Measurements from ENCODE around the gene HID1. TPM values are rescaled to one million over a fixed set of nuclear protein-coding genes. Genes with fewer than 3 reads are reported as not detected.
"Not testable (repeated sequence)": the region's sequence is repeated elsewhere in the genome, so short reads cannot be mapped to it uniquely, and the experiment has no call there.

The HID1 gene
- polyA plus RNA-seq, 1 donor from 2014 or later = 26.6 TPM

- Histone ChIP-seq H3K9ac (ENCODE audit: low read length) (no peak overlapping the region), H3K27ac (ENCODE audit: low read length) (no peak overlapping the region), H3K9me2 (ENCODE audit: insufficient read depth, low read length) (no peaks in the 10 kb centered on the region), H3K79me2 (replicated peaks; ENCODE audit: insufficient read depth, low read length) (no peaks in the 10 kb centered on the region), H2AFZ (ENCODE audit: low read depth, low read length) (no peak overlapping the region), H3K36me3 (ENCODE audit: insufficient read depth, low read length) (no peaks in the 10 kb centered on the region), H3K27me3 (ENCODE audit: insufficient read depth, low read depth, low read length) (no peaks in the 10 kb centered on the region), H3F3A (ENCODE audit: insufficient read depth, low read length, poor library complexity, severe bottlenecking) (no peaks in the 10 kb centered on the region), H3K4me2 (ENCODE audit: low read length) (no peak overlapping the region), H4K20me1 (ENCODE audit: insufficient read depth) (no peaks in the 10 kb centered on the region), H3K4me3 (ENCODE audit: low read length) (no peak overlapping the region), H3K9me3 (ENCODE audit: low read length) (no peaks in the 10 kb centered on the region)
- TF ChIP-seq TAF1 (IDR thresholded peaks at IDR 0.05; ENCODE audit: low read depth) = no peak
- no peak for TF ChIP-seq POLR2AphosphoS5 (IDR thresholded peaks at IDR 0.05)
- no peak for TF ChIP-seq SMC3 (conservative IDR thresholded peaks at IDR 0.05; ENCODE audit: poor library complexity)
- TF ChIP-seq CTCF (IDR thresholded peaks at IDR 0.05; ENCODE audit: poor library complexity, severe bottlenecking) = no peak
- TF ChIP-seq EZH2 (IDR thresholded peaks at IDR 0.05; ENCODE audit: borderline replicate concordance, insufficient read depth, low read length, poor library complexity, severe bottlenecking) = no peak
- no peak for TF ChIP-seq REST (IDR thresholded peaks at IDR 0.05; ENCODE audit: borderline replicate concordance)
- TF ChIP-seq EP300 (conservative IDR thresholded peaks at IDR 0.05; ENCODE audit: poor library complexity, severe bottlenecking) = no peak
- TF ChIP-seq MXI1 (conservative IDR thresholded peaks at IDR 0.05; ENCODE audit: poor library complexity, severe bottlenecking) = no peak
- TF ChIP-seq RAD21 (conservative IDR thresholded peaks at IDR 0.05) = no peak
Measured at GRCh38 chr17:75008373-75008772, 35.8 kb upstream of the HID1 start.

GRCh38 chr17:75006653-75007052, 34.1 kb upstream of the HID1 start:
- Histone ChIP-seq H3K9ac (ENCODE audit: low read length) (no peak overlapping the region), H3F3A (ENCODE audit: insufficient read depth, low read length, poor library complexity, severe bottlenecking) (no peaks in the 10 kb centered on the region), H3K9me3 (ENCODE audit: low read length) (no peaks in the 10 kb centered on the region), H3K79me2 (replicated peaks; ENCODE audit: insufficient read depth, low read length) (no peaks in the 10 kb centered on the region), H3K4me3 (ENCODE audit: low read length) (no peak overlapping the region), H2AFZ (ENCODE audit: low read depth, low read length) (no peak overlapping the region), H3K36me3 (ENCODE audit: insufficient read depth, low read length) (no peaks in the 10 kb centered on the region), H3K27me3 (ENCODE audit: insufficient read depth, low read depth, low read length) (no peaks in the 10 kb centered on the region), H3K4me2 (ENCODE audit: low read length) (no peak overlapping the region), H4K20me1 (ENCODE audit: insufficient read depth) (no peaks in the 10 kb centered on the region), H3K9me2 (ENCODE audit: insufficient read depth, low read length) (no peaks in the 10 kb centered on the region), H3K27ac (ENCODE audit: low read length) (no peak overlapping the region)
- TF ChIP-seq REST (IDR thresholded peaks at IDR 0.05; ENCODE audit: borderline replicate concordance) (no peak), SMC3 (conservative IDR thresholded peaks at IDR 0.05; ENCODE audit: poor library complexity) (no peak), EP300 (conservative IDR thresholded peaks at IDR 0.05; ENCODE audit: poor library complexity, severe bottlenecking) (no peak), CTCF (IDR thresholded peaks at IDR 0.05; ENCODE audit: poor library complexity, severe bottlenecking) (no peak), EZH2 (IDR thresholded peaks at IDR 0.05; ENCODE audit: borderline replicate concordance, insufficient read depth, low read length, poor library complexity, severe bottlenecking) (no peak), TAF1 (IDR thresholded peaks at IDR 0.05; ENCODE audit: low read depth) (no peak), POLR2AphosphoS5 (IDR thresholded peaks at IDR 0.05) (no peak), RAD21 (conservative IDR thresholded peaks at IDR 0.05) (no peak), MXI1 (conservative IDR thresholded peaks at IDR 0.05; ENCODE audit: poor library complexity, severe bottlenecking) (no peak)

GRCh38 chr17:75006084-75006483, 33.5 kb upstream of the HID1 start:
- H3K79me2 ChIP-seq (replicated peaks; ENCODE audit: insufficient read depth, low read length); H3K9me2 ChIP-seq (ENCODE audit: insufficient read depth, low read length); H3K9me3 ChIP-seq (ENCODE audit: low read length); H3F3A ChIP-seq (ENCODE audit: insufficient read depth, low read length, poor library complexity, severe bottlenecking); H3K27ac ChIP-seq (ENCODE audit: low read length); H3K27me3 ChIP-seq (ENCODE audit: insufficient read depth, low read depth, low read length); H3K9ac ChIP-seq (ENCODE audit: low read length); H4K20me1 ChIP-seq (ENCODE audit: insufficient read depth); H3K36me3 ChIP-seq (ENCODE audit: insufficient read depth, low read length); H2AFZ ChIP-seq (ENCODE audit: low read depth, low read length); H3K4me3 ChIP-seq (ENCODE audit: low read length); H3K4me2 ChIP-seq (ENCODE audit: low read length): not testable (repeated sequence)

All from neural cell (in vitro differentiated cells).